Suppressor macrophage (primary cell): Measurements from ENCODE around the gene MIAT.
"Not testable (repeated sequence)": the region's sequence is repeated elsewhere in the genome, so short reads cannot be mapped to it uniquely, and the experiment has no call there.

Source experiments
- DNase-seq, 4 experiments: peaks; one replicate each; pipeline ENCODE4 v3.0.0-alpha.2; 2020 to 2022

Gene MIAT

DNA sequence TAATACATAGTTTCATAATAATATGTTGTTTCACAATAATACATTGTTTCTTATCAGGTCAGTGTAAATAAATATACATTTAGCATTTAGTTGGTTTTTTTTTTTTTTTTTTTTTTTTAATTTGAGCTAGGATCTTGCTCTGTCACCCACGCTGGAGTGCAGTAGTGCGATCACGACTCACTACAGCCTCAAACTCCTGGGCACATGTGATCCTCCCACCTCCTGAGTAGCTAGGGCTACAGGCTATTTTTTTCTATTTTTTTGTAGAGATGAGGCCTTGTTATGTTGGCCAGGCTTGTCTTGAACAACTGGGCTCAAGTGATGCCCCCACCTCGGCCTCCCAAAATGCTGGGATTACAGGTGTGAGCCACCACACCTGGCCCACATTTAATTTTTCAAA, 43.5 kb downstream of the MIAT start:
- peak; percentile 27 to 55 (median 44) for DNase-seq

GRCh38 chr22:26701323-26701722, 43.9 kb downstream of the MIAT start:
- no peak for DNase-seq

DNA sequence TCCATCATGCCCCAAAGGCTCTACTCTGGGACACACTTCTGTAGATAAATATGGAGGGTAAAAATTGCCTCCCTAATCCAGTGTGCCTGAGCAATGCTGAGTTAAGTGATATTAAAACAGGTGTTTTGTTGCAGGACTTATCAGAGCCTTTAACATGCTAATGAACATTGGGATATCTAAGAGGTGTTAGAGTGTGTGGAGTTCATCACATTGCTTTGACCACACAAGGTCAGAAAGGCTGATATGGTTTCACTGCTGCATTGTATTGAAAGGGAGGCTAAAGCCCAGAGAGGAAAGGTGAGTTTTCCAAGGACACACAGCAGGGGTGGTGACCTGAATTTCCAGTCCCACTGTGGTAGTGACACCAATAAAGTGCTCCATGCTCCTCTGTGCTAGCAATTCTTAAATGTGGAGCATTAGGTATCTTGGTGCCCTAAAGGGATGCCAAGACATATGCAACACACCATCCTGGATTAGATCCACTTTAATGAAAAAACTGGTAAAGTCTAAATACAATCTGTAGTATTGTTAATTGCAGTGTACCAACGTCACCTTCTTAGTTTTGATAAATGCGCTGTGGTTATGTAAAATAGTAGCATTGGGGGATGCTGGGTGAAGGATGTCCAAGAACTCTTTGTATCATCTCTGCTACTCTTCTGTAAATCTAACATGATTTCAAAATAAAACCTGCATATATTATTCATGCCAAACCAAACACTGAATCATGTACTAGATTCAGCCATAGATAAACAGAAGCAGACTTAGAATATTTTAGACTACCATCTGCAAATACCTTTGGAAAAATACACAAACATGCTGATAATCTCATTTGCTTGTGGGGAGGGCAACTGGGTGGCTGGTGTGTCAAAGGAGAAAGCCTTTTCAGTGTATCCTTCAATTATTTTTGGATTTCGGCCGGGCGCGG, 45.8 kb downstream of the MIAT start:
- no peak for DNase-seq

GRCh38 chr22:26705379-26705778, 48.0 kb downstream of the MIAT start:
- DNase-seq, result not testable (repeated sequence)

- DNase-seq, result peak in 1 of 4 experiments; percentile 8
These were observed 49.7 kb downstream of the MIAT start for GRCh38 chr22:26707090-26707489.

GRCh38 chr22:26707581-26707980, 50.2 kb downstream of the MIAT start:
- DNase-seq, result no peak

GRCh38 chr22:26708256-26709009, 51.0 kb downstream of the MIAT start:
- no peak for DNase-seq

DNA sequence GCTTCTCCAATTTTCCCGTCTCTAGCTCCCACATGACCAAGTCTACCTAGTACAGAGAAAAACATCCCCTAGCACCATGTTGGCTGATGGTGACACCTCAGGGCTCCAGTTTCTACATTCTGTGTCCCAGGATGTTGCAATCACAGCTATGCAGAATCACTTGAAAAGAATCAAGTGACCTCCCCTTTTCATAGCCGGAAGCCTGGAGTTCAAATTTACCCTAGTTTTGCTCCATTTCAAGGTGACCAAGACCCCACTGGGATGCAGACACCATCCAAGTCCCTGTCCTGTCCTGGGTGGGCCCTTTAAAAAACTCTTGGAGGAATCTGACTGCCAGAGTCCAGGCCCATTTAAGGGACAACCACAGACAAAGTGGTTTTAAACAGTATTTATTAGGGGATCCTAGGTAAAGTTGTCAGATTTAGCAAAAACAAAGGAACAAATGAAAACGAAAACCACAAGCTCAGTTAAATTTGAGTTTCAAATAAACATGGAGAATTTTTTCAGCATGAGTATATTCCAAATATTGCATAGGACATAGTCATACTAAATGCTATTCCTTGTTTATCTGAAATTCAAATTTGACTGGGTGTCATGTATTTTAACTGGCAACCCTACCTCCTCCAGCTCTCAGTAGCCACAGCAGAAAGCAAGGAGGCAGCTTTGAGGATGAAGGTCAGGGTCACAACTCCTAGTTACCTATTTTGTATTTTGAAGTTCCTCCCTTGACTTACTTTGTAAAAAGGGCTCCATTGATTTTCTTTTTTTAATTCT, 52.4 kb downstream of the MIAT start:
- peak in 2 of 4 experiments; percentile 7 to 19 for DNase-seq

DNA sequence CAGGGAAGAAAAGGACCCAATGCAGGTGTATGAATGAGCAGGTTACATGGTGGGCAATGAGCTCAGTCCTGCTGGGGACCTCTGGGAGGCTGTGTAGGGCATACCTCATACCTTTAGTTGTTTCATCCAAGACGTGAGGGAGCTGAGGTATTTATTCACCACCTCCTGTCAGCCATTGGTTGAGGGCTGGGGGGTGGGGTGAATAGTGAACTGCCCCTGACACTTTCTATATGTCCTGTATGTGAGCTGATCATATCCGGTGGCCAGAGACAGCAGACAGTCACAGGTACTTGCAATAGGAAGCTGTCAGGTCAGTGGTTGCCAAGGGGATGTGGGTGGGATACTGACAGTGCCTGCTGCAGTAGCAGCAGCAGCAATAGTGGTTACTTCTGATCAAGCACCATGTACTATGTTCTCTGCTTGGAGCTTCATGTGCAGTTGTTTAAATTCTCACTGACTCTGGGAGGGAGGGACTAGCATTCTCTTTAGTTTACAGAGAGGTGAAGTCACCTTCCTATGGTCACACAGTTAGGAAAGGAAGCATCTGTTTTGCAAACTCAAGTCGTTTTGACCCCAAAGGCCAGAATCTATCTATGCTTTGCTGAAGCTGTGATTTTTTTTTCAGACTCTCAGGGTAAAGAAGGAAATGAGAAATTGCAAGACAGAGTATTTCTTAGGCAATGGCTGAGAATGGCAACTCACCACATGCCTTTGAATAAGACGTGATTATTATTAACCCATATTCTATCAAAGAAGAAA, 54.0 kb downstream of the MIAT start:
- peak; percentile 47 to 80 (median 64) for DNase-seq

DNA sequence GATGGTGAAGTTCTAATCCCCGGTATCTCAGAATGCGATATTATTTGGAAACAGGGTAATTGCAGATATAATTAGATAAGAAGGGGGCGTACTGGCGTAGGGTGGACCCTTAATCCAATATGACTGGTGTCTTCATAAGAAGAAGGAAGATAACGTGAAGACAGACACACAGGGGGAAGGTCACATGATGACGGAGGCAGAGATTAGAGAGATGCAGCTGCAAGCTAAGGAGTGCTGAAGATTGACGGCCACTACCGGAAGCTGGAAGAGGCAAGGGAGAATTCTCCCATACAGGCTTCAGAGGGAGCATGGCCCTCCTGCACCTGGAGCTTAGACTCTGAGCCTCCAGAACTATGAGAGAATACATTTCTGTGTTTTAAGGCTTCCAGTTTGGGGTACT, 54.8 kb downstream of the MIAT start:
- DNase-seq, result no peak

GRCh38 chr22:26713823-26714449, 56.5 kb downstream of the MIAT start:
- no peak for DNase-seq

DNA sequence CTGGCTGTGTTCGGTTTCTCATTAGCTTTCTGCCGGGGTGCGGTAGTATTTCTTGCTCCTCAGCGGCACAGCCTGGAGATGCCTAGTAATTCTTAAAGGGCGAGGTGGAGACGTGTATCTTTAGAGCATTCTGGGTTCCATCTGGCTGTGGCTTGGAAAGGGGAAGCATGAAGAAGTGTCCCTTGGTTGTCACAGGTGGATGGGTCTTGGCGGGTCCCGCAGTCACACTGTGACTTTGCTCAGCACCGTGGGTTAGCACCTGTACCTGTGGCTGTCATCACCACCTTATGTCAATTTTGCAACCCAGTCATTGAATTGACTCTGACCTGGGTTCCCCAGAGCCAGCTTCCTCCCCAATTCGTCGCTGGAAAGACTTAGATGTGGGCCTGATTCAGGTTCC, 57.6 kb downstream of the MIAT start:
- DNase-seq, result no peak

- DNase-seq, result no peak
These were observed 58.1 kb downstream of the MIAT start for GRCh38 chr22:26715392-26715936.

GRCh38 chr22:26718488-26718887, 61.1 kb downstream of the MIAT start:
- DNase-seq, result no peak

GRCh38 chr22:26718905-26719304, 61.5 kb downstream of the MIAT start:
- no peak for DNase-seq

- no peak for DNase-seq
These were observed 64.8 kb downstream of the MIAT start for GRCh38 chr22:26722159-26722558.

DNA sequence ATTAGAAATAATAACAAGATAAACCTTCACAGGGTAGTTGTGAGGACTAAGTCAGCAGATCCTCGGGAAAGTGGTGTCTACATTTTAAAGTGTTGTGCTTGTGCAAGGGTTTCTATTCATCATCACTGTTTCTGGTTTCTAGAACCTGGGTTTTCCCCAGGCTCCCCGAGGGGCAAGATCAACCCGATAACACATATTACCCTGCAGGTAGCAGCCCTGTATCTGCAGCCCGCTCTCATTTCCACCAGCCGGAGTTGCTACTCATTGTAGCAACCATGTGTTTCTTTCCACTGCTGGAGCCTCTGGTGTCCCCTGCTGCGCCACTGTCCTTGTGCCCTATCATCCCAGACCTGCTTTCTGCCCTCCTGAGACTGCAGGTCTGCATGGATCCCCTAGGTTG, 67.0 kb downstream of the MIAT start:
- DNase-seq, result no peak

DNA sequence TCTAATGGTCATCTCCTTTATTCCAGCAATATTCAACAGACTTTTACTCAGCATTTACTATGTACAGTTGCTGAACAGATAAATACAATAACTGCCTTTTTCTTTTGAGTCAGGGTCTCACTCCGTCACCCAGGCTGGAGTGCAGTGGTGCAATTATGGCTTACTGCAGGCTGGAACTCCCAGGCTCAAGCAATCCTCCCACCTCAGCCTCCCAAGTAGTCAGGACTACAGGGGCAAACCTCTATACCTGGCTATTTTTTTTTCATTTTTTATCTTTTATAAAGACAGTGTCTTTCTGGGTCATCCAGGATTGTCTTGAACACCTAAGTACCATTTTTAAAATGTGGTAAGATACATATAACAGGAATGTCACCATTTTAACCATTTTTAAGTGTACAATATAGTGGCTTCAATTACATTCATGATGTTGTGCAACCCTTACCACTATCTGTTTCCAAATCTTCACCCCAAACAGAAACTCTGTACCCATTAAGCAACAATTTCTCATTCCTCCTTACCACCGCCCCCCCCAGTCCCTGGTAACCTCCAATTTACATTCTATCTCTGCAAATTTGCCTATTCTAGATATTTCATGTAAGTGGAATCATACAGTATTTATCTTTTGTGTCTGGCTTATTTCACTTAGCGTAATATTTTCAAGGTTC, 67.8 kb downstream of the MIAT start:
- DNase-seq, result peak in 1 of 4 experiments; percentile 6
